PFSK-1 (cell line): ENCODE data around the gene ILF3.

Source experiments
- POLR2AphosphoS5 ChIP-seq: IDR thresholded peaks from 2 replicates; pipeline ENCODE4 v1.6.1; 2012; ENCODE audit warnings: low read depth, mild to moderate bottlenecking, control low read depth, low read length, moderate library complexity
- SIN3A ChIP-seq: IDR thresholded peaks from 2 replicates; pipeline ENCODE4 v1.6.1; 2012; ENCODE audit warnings: mild to moderate bottlenecking, low read length, moderate library complexity, borderline replicate concordance; ENCODE audit not compliant: insufficient read depth

DNA sequence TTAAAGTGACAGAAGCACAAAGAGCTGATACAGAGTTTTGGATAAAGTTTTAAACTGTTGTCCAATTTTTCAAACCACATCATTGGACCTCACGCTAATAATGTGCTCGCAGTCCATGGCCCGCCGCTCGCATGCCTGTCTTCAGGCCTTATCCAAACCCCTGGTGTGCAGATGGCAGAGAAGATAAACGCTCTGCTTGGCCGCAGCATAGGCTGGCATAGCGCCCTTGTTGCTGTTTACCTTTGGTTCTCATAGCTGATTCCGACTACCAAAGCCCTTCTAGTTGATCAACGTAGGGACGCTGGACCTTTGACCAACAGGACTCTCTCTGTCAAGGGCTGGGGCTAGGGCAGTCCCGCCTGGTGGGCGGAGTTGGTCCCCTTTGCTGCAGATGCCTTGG, 23.6 kb downstream of the ILF3 start:
- TF ChIP-seq POLR2AphosphoS5, result no peak
- no peak for TF ChIP-seq SIN3A
